ENCODE measurements around the gene NEDD4L. TPM values are rescaled to one million over a fixed set of nuclear protein-coding genes. Genes with fewer than 3 reads are reported as not detected.

NEDD4L gene
- total and polyA plus RNA-seq, 10 of the 15 experiments (the other 5 are each of a cell fraction or from before 2014, with no cell fraction given) = 7.4 to 24.0 (median 17.7) TPM

DNA sequence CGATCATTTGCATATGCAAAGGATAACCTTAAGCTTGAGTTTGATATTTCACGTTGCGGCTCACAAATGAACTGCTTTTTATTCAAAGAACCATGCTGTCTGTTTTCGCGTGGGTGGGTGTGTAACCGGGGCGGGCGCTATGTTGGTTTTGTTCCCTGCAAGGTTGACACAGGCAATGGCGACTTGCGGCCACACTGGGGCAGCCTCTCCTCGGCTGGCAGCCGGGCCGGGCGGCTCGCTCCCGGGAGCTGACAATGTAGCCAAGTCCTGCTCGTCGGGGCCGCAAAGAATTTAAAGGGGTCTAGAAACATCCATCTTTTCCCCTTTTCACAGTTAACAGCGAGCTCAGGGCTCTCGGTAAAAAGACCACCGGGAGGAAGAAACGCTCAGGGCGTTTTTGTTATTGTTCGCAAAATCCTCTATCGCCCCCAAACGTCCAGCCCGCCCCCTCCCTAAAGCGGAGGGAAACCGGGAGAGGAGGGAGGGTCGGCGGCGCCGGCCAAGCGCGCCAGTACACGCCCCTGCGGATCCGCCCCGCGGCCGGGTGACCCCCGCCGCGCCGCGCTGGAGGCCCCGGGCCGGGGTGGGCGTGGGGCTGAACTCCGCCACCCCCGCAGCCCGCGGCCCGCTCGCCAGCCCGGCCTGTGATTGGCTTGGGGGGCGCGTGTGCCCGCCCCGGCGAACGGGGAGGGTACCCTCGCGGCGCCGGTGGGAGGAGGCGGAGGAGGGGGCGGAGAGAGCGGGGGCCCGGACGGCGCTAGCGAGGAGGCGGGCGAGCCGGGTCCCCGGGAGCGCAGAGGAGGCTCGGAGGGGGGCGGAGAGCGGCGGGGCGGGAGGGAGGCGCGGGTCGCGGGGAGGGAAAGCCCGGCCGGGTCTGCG is at the start of gene NEDD4L (continued):
- no peak for TF ChIP-seq E2F8 (IDR thresholded peaks at IDR 0.05; ENCODE audit: low read depth, partially characterized antibody)
- TF ChIP-seq GABPA (IDR thresholded peaks at IDR 0.05; ENCODE audit: low read depth) = no peak
- TF ChIP-seq RAD21 (IDR thresholded peaks at IDR 0.05; ENCODE audit: insufficient read depth, low read depth, low read length) = peak; percentile 83
- no peak for TF ChIP-seq STAT3 (IDR thresholded peaks at IDR 0.05; ENCODE audit: low read depth, low read length)
- no peak for TF ChIP-seq RB1 (IDR thresholded peaks at IDR 0.05; ENCODE audit: borderline replicate concordance)
- TF ChIP-seq FOS (IDR thresholded peaks at IDR 0.05; ENCODE audit: borderline replicate concordance, extremely low read depth, insufficient read length) = no peak
- TF ChIP-seq, protein P1, sequence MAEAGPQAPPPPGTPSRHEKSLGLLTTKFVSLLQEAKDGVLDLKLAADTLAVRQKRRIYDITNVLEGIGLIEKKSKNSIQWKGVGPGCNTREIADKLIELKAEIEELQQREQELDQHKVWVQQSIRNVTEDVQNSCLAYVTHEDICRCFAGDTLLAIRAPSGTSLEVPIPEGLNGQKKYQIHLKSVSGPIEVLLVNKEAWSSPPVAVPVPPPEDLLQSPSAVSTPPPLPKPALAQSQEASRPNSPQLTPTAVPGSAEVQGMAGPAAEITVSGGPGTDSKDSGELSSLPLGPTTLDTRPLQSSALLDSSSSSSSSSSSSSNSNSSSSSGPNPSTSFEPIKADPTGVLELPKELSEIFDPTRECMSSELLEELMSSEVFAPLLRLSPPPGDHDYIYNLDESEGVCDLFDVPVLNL (IDR thresholded peaks at IDR 0.05; ENCODE audit: low read depth, low read length) = 0 out of 2 replicates have a peak, but pooled peaks have one; percentile 41
- no peak for TF ChIP-seq IRF5 (IDR thresholded peaks at IDR 0.05; ENCODE audit: borderline replicate concordance)
- no peak for TF ChIP-seq ZNF687 (IDR thresholded peaks at IDR 0.05)
- TF ChIP-seq TCF3 (IDR thresholded peaks at IDR 0.05; ENCODE audit: borderline replicate concordance, insufficient read depth, low read depth, low read length) = no peak
- TF ChIP-seq ZNF622 (IDR thresholded peaks at IDR 0.05) = no peak
- no peak for TF ChIP-seq HSF1 (IDR thresholded peaks at IDR 0.05; ENCODE audit: low read depth, low read length)
- no peak for TF ChIP-seq MTA2 (IDR thresholded peaks at IDR 0.05; ENCODE audit: low read depth)
- TF ChIP-seq NFIC (IDR thresholded peaks at IDR 0.05; ENCODE audit: low read depth, low read length) = no peak
- TF ChIP-seq EGR1 (IDR thresholded peaks at IDR 0.05; ENCODE audit: borderline replicate concordance in 1 of 2, low read depth in 2 of 2, low read length in 2 of 2) = peak in 1 of 2 experiments; percentile 87; a peak in 2 of 3 replicates
- TF ChIP-seq TCF12 (IDR thresholded peaks at IDR 0.05; ENCODE audit: low read depth, low read length) = no peak
